AG04449 (cell line): ENCODE measurements around the gene PRLR.

ENCODE experiments used
- CTCF ChIA-PET: fragments of 350-600 bp; formaldehyde crosslinking; extraction: SDS; loops from one replicate; lab custom pipeline; 2021; ENCODE audit warnings: antibody characterized with exemption; lab: Yijun Ruan, JAX
- POLR2A ChIA-PET: fragments of 400-600, 350-600 bp; formaldehyde crosslinking; extraction: SDS; loops from one replicate; lab custom pipeline; 2020; ENCODE audit warnings: antibody characterized with exemption, inconsistent platforms; lab: Yijun Ruan, JAX
- DNase-seq: peaks from one replicate; pipeline ENCODE4 v3.0.0-alpha.2; 2010; ENCODE audit warnings: low read depth, low spot score
- H3K4me3 ChIP-seq: 2 replicates; pipeline ENCODE4 v1.5.1; 2011; ENCODE audit warnings: low read depth, mild to moderate bottlenecking, control low read depth, low read length
- TF ChIP-seq, protein P1 (sequence below): IDR thresholded peaks from one replicate; pipeline ENCODE4 v1.5.1; 2011; ENCODE audit warnings: mild to moderate bottlenecking, moderate library complexity, low read length, control low read depth, inconsistent platforms; ENCODE audit not compliant: insufficient read depth; ENCODE audit errors: missing control alignments

PRLR gene

DNA sequence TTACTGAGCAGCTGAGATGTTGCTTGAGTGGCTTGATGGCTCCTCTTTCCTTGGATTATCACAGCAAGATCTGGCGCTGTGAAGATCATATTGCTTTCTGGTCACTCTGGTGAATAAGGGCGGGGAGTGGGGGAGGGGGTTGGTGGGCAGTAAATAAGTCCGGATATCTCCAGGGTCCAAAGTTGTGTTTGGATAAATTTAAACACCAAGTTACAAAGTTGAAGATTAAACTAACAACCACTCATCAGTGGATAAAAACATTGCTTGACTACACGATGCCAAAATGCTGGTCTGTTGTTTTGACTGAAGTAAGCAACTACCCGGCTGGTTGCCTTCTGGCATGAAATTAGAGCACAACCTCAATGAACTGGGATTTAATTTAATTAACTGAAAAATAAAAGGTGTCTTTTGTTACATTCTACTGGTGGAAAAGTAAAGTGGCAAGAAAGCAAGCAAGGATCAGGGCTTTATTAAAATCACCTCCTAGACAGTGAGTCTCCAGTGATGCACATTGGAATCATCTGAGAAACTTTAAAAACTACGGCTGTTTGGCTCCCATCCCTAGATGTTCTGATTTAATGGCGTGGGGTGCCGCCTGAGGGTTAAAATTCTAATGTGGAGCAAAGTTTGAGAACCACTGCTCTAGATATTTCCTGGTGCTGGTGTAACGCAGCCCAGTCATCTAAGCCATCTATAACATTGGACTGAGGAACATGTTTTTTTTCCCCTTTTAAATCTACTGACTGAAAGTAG, 95.8 kb downstream of the PRLR start:
- H3K4me3 ChIP-seq: no peak overlapping the region
- CTCF ChIA-PET: no interaction called here
- POLR2A ChIA-PET: no interaction called here
- no peak for DNase-seq
- TF ChIP-seq, protein P1, sequence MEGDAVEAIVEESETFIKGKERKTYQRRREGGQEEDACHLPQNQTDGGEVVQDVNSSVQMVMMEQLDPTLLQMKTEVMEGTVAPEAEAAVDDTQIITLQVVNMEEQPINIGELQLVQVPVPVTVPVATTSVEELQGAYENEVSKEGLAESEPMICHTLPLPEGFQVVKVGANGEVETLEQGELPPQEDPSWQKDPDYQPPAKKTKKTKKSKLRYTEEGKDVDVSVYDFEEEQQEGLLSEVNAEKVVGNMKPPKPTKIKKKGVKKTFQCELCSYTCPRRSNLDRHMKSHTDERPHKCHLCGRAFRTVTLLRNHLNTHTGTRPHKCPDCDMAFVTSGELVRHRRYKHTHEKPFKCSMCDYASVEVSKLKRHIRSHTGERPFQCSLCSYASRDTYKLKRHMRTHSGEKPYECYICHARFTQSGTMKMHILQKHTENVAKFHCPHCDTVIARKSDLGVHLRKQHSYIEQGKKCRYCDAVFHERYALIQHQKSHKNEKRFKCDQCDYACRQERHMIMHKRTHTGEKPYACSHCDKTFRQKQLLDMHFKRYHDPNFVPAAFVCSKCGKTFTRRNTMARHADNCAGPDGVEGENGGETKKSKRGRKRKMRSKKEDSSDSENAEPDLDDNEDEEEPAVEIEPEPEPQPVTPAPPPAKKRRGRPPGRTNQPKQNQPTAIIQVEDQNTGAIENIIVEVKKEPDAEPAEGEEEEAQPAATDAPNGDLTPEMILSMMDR: no peak

GRCh38 chr5:35133186-35133585, 97.1 kb downstream of the PRLR start:
- no peak overlapping the region for H3K4me3 ChIP-seq
- no peak for DNase-seq
- TF ChIP-seq, protein P1: no peak
- ChIA-PET CTCF (no interaction called here), POLR2A (no interaction called here)

- H3K4me3 ChIP-seq: no peak overlapping the region
- CTCF ChIA-PET: no interaction called here
- no peak for DNase-seq
- TF ChIP-seq, protein P1: no peak
- POLR2A ChIA-PET: no interaction called here
Measured at GRCh38 chr5:35131723-35132122, 98.6 kb downstream of the PRLR start.

GRCh38 chr5:35129921-35130485, 100.3 kb downstream of the PRLR start:
- POLR2A ChIA-PET: no interaction called here

DNA sequence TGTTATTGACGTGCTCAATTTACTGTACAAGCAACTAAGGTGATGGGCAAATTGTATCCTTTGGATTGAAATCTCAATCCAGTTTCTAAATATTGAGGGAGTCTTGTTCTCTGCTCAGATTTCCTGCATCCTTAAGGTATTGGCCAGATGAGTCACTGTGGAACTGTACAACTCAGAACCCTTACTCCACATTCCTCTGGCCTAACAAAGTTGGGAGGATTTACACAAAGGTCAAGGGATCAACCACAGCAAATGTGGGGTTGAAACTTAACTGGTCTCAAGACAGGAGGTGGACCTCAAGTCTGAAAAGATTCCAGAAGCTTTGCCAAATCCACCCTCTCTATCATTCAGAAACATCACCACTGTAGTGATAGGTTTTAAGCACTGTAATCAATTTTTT, 101.0 kb downstream of the PRLR start:
- POLR2A ChIA-PET: no interaction called here
- no peak for DNase-seq
- no peak overlapping the region for H3K4me3 ChIP-seq
- TF ChIP-seq, protein P1: no peak
- CTCF ChIA-PET: no interaction called here

More at GRCh38 chr5:35129921-35130485, 100.3 kb downstream of the PRLR start:
- H3K4me3 ChIP-seq: no peak overlapping the region
- TF ChIP-seq, protein P1: no peak
- CTCF ChIA-PET: no interaction called here
- DNase-seq: no peak

GRCh38 chr5:35127006-35127405, 103.3 kb downstream of the PRLR start:
- CTCF ChIA-PET: interaction anchor here (1.3 kb wide), 1 partner anchor 9 kb away, joined by 3 read pairs; no protein-coding TSS in a partner anchor
- DNase-seq: no peak
- POLR2A ChIA-PET: no interaction called here
- no peak overlapping the region for H3K4me3 ChIP-seq
- TF ChIP-seq, protein P1: no peak
